GM12874 (cell line): Measurements from ENCODE around the gene TMEM150B.

Source experiments
- TF ChIP-seq, protein P1 (sequence below): IDR thresholded peaks from 2 replicates; pipeline ENCODE4 v1.5.1; 2011; ENCODE audit warnings: low read depth, mild to moderate bottlenecking, control low read depth, low read length, moderate library complexity; ENCODE audit not compliant: insufficient read depth

TMEM150B gene

DNA sequence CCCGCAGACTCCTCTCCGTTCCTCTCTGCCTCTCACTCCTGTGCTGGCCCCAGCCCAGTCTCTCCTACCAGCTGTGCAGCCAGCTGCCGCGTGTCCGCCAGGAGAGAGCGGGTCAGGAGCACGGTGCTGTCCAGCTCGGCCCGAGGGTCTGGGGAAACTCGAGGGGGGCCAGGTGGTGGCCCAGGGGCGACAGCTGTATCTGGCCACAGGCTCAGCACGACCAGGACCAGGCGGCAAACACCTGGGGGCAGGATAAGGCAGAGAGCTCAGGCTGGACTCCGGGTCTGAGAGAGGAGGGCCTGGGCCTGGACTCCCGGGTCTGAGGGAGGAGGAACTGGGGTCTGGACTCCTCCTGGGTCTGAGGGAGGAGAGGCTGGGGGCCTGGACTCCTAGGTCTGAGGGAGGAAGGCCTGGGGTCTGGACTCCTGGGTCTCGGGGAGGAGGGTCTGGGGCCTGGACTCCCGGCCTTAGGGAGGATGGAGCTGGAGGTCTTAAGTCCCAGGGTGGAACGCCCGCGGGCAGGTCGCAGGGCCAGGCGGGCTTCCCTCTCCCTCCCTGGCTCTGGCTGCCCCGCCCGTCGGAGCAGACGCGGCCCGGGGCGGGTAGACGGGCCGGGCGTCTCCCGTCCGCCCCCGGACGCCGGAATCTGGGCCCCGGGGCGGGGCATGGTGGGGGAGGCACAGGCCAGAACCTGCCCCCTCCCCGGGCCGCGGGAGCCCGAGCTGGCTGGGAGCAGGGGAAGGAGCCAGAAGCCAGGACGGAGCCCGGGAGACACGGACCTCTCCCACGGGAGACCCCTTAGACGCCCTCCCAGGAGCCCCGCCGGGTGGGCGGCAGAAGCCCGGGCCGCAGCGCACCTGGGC is 43.8 kb upstream of the TMEM150B start:
- TF ChIP-seq, protein P1, sequence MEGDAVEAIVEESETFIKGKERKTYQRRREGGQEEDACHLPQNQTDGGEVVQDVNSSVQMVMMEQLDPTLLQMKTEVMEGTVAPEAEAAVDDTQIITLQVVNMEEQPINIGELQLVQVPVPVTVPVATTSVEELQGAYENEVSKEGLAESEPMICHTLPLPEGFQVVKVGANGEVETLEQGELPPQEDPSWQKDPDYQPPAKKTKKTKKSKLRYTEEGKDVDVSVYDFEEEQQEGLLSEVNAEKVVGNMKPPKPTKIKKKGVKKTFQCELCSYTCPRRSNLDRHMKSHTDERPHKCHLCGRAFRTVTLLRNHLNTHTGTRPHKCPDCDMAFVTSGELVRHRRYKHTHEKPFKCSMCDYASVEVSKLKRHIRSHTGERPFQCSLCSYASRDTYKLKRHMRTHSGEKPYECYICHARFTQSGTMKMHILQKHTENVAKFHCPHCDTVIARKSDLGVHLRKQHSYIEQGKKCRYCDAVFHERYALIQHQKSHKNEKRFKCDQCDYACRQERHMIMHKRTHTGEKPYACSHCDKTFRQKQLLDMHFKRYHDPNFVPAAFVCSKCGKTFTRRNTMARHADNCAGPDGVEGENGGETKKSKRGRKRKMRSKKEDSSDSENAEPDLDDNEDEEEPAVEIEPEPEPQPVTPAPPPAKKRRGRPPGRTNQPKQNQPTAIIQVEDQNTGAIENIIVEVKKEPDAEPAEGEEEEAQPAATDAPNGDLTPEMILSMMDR, result no peak

- TF ChIP-seq, protein P1, result no peak
These were observed 43.0 kb upstream of the TMEM150B start for GRCh38 chr19:55368106-55368505.

DNA sequence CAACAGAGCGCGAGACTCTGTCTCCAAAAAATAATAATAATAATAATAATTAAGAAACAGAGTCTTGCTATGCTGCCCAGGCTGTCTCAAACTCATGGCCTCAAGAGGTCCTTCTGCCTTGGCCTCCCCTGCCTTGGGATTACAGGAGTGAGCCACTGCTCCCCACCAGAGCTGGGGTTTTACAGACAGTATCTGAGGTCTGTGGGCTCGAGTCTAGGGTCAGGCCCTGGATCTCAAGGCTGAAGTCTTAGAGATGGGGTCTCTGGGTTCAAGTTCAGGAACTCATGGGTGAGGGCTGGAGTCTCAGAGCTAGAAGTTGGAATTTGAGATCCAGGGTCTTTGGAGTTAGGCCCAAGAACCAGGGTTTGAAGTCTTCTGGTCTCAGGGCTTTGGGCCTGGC is 41.6 kb upstream of the TMEM150B start:
- TF ChIP-seq, protein P1, result no peak

DNA sequence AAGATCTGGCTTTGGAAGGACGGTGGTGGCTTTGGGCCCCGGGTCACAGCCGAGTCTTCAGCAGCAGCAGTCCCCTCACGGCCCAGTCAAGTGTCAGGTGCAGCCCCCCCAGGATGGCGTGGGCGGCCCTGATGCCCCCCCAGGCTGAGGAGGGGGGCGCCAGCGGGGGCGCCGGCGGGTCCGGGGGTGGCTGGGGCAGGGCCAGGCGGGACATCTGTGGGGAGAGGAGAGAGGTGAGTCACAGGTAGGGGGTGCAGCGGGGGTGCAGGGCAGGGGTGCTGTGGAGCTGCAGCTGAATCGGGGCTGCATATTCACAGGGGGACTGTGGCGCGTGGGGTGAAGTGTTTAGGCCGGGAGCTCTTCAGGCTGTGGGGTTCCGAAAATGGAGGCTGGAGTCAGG is 40.8 kb upstream of the TMEM150B start:
- TF ChIP-seq, protein P1, result no peak

- TF ChIP-seq, protein P1, result no peak
These were observed 40.1 kb upstream of the TMEM150B start for GRCh38 chr19:55365245-55365644.

GRCh38 chr19:55362990-55363716 is 38.0 kb upstream of the TMEM150B start, which contains the start of gene GARIN5B:
TSS of gene GARIN5B (minus strand) at chr19:55363260. CDS start at chr19:55363066, 194 bp downstream.
- TF ChIP-seq, protein P1, result no peak

DNA sequence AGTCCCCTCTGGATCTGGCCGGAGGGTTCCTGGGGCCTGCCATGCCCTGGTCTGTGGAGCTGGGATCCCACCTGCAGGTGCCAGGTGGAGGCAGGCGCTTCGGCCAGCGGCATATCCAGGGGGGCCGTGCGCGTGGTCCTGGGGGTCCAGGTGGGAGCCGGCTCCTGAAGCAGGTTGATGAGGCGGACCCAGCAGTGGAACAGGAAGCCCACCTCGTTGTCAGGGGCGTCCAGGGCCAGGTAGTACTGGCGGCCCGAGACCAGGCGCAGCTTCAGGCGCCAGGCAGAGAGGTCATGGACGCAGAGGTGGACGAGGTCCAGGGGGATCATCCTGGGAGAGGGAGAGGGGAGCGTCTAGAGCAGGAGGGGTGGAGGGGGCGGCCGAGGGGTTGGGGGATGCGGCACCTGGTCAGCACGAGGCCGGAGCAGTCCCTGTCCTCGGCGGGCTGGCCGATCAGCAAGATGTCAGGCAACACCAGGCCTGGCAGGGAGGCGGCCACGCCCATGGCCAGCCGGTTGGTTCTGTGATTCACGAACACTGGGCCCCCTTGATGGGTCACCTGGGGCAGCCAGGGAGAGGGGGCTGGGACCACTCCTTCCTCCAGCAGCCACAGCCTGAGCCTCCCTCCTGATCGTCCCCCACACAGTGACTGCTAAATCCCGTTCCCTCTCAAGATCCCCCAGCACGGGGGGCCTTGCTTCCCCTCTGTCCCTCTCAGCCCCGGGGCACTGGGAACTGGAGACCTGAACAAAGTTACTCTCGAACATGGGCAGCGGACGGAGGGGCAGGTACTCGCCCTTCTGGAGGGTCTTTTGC is 37.2 kb upstream of the TMEM150B start:
- TF ChIP-seq, protein P1, result no peak
